ENCODE results near the gene VKORC1L1. TPM values are rescaled to one million over a fixed set of nuclear protein-coding genes. Genes with fewer than 3 reads are reported as not detected.
"Not testable (repeated sequence)": the region's sequence is repeated elsewhere in the genome, so short reads cannot be mapped to it uniquely, and the experiment has no call there.

The VKORC1L1 gene
- total RNA-seq, 2 donors from 2014 or later: 21.3 to 26.0 TPM

GRCh38 chr7:65840446-65840845, 32.4 kb upstream of the VKORC1L1 start:
- H3K4me3 ChIP-seq: no peak overlapping the region
- H3K4me1 ChIP-seq: no peaks in the 10 kb centered on the region
- no peak overlapping the region for H3K27ac ChIP-seq
- no peaks in the 10 kb centered on the region for H3K36me3 ChIP-seq
- no peak for TF ChIP-seq CTCF (IDR thresholded peaks at IDR 0.05)
- H3K9me3 ChIP-seq: no peaks in the 10 kb centered on the region
- intact Hi-C loops (cut with DNase I): no loop called here
- H3K27me3 ChIP-seq: no peaks in the 10 kb centered on the region
- peak; percentile 34 for DNase-seq
- no peak overlapping the region for H3K9ac ChIP-seq (ENCODE audit: low read depth in 2 of 2, low read length in 2 of 2)

- H3K36me3 ChIP-seq; H3K27ac ChIP-seq; DNase-seq; H3K4me1 ChIP-seq; H3K27me3 ChIP-seq; H3K9ac ChIP-seq (ENCODE audit: low read depth in 2 of 2, low read length in 2 of 2); H3K9me3 ChIP-seq; intact Hi-C loops (cut with DNase I); H3K4me3 ChIP-seq: not testable (repeated sequence)
These were observed 29.3 kb upstream of the VKORC1L1 start for GRCh38 chr7:65843616-65844015.

GRCh38 chr7:65846008-65846570, 26.8 kb upstream of the VKORC1L1 start:
- TF ChIP-seq CTCF (IDR thresholded peaks at IDR 0.05): no peak
- Histone ChIP-seq H3K4me3 (no peak overlapping the region), H3K9ac (ENCODE audit: low read depth in 2 of 2, low read length in 2 of 2) (no peak overlapping the region), H3K9me3 (no peaks in the 10 kb centered on the region), H3K36me3 (no peaks in the 10 kb centered on the region), H3K4me1 (no peaks in the 10 kb centered on the region), H3K27ac (no peak overlapping the region), H3K27me3 (no peaks in the 10 kb centered on the region)
- intact Hi-C loops (cut with DNase I): no loop called here
- no peak for DNase-seq

GRCh38 chr7:65853426-65853825, 19.4 kb upstream of the VKORC1L1 start:
- H3K27ac ChIP-seq; DNase-seq; H3K4me3 ChIP-seq; H3K9me3 ChIP-seq; intact Hi-C loops (cut with DNase I); H3K4me1 ChIP-seq; H3K9ac ChIP-seq (ENCODE audit: low read depth in 2 of 2, low read length in 2 of 2); H3K27me3 ChIP-seq; H3K36me3 ChIP-seq: not testable (repeated sequence)

- H3K4me1 ChIP-seq; H3K36me3 ChIP-seq; intact Hi-C loops (cut with DNase I); DNase-seq; H3K9ac ChIP-seq (ENCODE audit: low read depth in 2 of 2, low read length in 2 of 2); H3K4me3 ChIP-seq; H3K27me3 ChIP-seq; H3K9me3 ChIP-seq; H3K27ac ChIP-seq: not testable (repeated sequence)
These were observed 19.0 kb upstream of the VKORC1L1 start for GRCh38 chr7:65853892-65854291.

GRCh38 chr7:65857321-65857894, 15.5 kb upstream of the VKORC1L1 start:
- H3K4me1 ChIP-seq; H3K9me3 ChIP-seq; H3K27me3 ChIP-seq; intact Hi-C loops (cut with DNase I); DNase-seq; H3K4me3 ChIP-seq; H3K36me3 ChIP-seq; H3K9ac ChIP-seq (ENCODE audit: low read depth in 2 of 2, low read length in 2 of 2); H3K27ac ChIP-seq: not testable (repeated sequence)

- H3K9ac ChIP-seq (ENCODE audit: low read depth in 2 of 2, low read length in 2 of 2); H3K4me3 ChIP-seq; H3K4me1 ChIP-seq; DNase-seq; H3K36me3 ChIP-seq; intact Hi-C loops (cut with DNase I); H3K27me3 ChIP-seq; H3K9me3 ChIP-seq; H3K27ac ChIP-seq: not testable (repeated sequence)
These were observed 14.2 kb upstream of the VKORC1L1 start for GRCh38 chr7:65858660-65859059.

GRCh38 chr7:65866244-65866643, 6.6 kb upstream of the VKORC1L1 start:
- H3K27ac ChIP-seq; H3K4me1 ChIP-seq; H3K4me3 ChIP-seq; DNase-seq; intact Hi-C loops (cut with DNase I); H3K27me3 ChIP-seq; H3K9ac ChIP-seq (ENCODE audit: low read depth in 2 of 2, low read length in 2 of 2); H3K9me3 ChIP-seq; H3K36me3 ChIP-seq: not testable (repeated sequence)

- H3K27me3 ChIP-seq; H3K4me1 ChIP-seq; H3K4me3 ChIP-seq; H3K9ac ChIP-seq (ENCODE audit: low read depth in 2 of 2, low read length in 2 of 2); H3K27ac ChIP-seq; DNase-seq; intact Hi-C loops (cut with DNase I); H3K36me3 ChIP-seq; H3K9me3 ChIP-seq: not testable (repeated sequence)
These were observed 5.2 kb upstream of the VKORC1L1 start for GRCh38 chr7:65867681-65868080.

- H3K9ac ChIP-seq (ENCODE audit: low read depth in 2 of 2, low read length in 2 of 2); H3K9me3 ChIP-seq; H3K4me1 ChIP-seq; H3K4me3 ChIP-seq; intact Hi-C loops (cut with DNase I); DNase-seq; H3K27me3 ChIP-seq; H3K36me3 ChIP-seq; H3K27ac ChIP-seq: not testable (repeated sequence)
These were observed 3.6 kb upstream of the VKORC1L1 start for GRCh38 chr7:65869312-65869711.

GRCh38 chr7:65871451-65871850, 1.4 kb upstream of the VKORC1L1 start:
- H3K9ac ChIP-seq (ENCODE audit: low read depth in 2 of 2, low read length in 2 of 2); H3K9me3 ChIP-seq; H3K27me3 ChIP-seq; H3K4me3 ChIP-seq; H3K4me1 ChIP-seq; H3K36me3 ChIP-seq; DNase-seq; intact Hi-C loops (cut with DNase I); H3K27ac ChIP-seq: not testable (repeated sequence)

- Histone ChIP-seq H3K9ac (ENCODE audit: low read depth in 2 of 2, low read length in 2 of 2) (peak overlapping the region; percentile 71 to 83), H3K4me3 (peak overlapping the region; percentile 69), H3K27ac (peak overlapping the region; percentile 55)
- DNase-seq: peak; percentile 34
- H3K9me3 ChIP-seq; intact Hi-C loops (cut with DNase I); H3K27me3 ChIP-seq; H3K4me1 ChIP-seq; H3K36me3 ChIP-seq: not testable (repeated sequence)
These were observed 814 bp downstream of the VKORC1L1 start for GRCh38 chr7:65873582-65874193.

Data from colonic mucosa (tissue), 4 donors.